Raji (cell line): ENCODE data around the gene MLYCD.

Experiments used
- POLR2A ChIP-seq: IDR thresholded peaks from 2 replicates; pipeline ENCODE4 v1.6.1; 2011; ENCODE audit warnings: low read depth, low read length, control low read depth; ENCODE audit not compliant: insufficient read depth

MLYCD gene

DNA sequence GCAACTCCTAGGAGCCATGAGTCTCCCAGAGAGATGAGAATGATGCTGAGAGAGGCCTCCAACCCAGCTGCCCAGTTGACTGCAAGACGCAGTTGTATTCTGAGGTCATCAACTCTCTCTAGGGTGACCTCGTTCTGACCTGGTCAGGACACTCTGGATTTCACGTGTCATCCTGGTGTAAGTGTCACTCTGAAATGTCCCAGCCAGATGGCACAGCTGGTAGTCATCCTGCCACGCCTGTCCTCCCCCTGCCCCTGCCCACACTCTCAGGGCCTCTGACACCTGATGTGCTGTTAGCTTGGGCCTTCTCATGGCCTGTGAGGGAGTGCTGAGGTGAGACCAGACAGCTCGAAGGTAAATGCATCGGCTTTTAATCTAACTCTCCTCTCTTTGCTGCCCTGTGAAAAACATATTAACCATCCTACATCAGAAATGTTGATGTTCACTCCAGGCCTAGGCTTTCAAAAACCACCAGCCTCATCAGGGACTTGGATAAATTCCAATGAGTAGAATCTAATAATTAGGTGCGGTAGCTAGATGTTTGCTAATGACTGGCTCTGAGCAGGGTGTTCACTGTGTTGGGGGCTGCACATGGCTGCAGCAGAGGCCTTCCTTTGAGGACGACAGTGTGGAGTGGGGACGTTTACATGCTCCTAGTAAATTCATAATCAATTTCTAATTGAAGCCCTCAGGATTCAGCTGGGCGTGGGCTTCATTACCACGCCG is 13.8 kb downstream of the MLYCD start:
- TF ChIP-seq POLR2A, result no peak

DNA sequence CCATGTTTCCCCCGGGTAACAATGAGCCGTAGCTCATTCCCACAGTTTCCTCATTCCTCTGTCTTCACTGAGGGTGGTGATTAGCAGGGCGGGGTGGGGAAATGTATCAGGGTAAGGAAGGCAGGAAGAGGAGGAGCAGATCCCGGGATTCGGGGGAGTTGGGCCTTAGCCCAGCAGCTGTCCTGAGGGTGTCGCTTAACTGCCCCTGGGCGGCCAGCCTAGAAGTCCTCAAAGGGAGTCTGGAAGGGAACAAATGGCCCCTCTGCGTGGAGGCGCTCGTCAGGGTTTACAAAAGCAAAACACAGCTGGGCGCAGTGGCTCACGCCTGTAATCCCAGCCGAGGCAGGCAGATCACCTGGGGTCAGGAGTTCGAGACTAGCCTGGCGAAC is 14.3 kb downstream of the MLYCD start:
- TF ChIP-seq POLR2A, result no peak

DNA sequence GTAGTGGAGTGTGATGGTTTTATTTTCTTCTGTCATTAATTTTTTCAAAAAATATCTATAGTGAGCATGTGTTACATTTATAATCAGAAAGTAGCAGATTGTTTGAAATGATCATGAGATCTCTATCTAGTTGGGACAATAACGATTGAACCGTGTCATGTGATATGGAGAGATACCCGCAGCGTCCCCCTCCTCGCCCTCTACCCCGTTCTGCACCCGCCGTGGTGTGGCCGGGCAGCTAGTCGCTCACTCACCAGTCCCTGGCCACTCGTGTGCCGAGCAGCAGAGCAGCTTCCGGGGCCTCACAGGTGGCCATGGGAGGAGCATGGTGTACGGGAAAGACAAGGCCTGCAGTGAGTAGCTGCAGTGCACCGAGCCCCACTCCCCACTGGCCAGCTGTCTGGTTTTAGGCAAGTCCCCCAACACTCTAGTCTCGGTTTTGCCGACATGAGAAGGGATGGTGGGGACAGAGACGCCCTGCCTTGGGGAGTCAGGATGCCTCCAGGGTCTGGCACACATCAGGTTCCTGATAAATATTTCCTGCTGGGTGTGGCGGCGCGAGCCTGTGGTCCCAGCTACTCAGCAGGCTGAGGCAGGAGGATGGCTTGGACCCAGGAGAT is 15.3 kb downstream of the MLYCD start:
- TF ChIP-seq POLR2A, result no peak

DNA sequence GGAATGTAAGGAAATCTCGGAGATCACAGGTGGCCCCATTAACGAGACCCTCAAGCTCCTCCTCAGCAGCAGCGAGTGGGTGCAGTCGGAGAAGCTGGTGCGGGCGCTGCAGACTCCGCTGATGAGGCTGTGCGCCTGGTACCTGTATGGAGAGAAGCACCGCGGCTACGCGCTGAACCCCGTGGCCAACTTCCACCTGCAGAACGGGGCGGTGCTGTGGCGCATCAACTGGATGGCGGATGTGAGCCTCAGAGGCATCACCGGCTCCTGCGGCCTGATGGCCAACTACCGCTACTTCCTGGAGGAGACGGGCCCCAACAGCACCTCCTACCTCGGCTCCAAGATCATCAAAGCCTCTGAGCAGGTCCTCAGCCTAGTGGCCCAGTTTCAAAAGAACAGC is 16.2 kb downstream of the MLYCD start:
- no peak for TF ChIP-seq POLR2A

DNA sequence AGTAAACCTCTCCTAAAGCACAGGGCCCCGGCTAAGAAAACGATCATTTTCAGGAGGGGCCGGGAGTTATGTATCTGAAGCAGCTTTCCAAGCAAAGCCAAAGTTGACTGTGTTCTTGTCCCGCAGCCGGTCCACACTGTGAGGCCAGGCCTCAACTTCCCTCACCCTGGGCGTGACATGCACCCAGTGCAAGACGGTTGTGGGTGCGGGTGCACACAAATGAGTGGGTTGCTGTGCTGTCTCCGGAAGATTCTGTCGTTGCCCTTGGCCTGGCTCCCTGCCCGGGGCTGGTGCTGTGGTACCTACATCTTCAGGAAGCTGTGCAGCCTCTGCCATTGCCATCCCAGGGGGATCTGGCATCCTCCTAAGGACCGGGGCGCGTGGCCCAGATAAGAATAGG is 16.6 kb downstream of the MLYCD start:
- no peak for TF ChIP-seq POLR2A

- TF ChIP-seq POLR2A, result no peak
These were observed 18.5 kb downstream of the MLYCD start for GRCh38 chr16:83917152-83918120.

- TF ChIP-seq POLR2A, result no peak
These were observed 22.1 kb downstream of the MLYCD start for GRCh38 chr16:83920894-83921491.

GRCh38 chr16:83923581-83924365 is 24.9 kb downstream of the MLYCD start:
- TF ChIP-seq POLR2A, result no peak

- TF ChIP-seq POLR2A, result no peak
These were observed 25.8 kb downstream of the MLYCD start for GRCh38 chr16:83924686-83925085.

- TF ChIP-seq POLR2A, result no peak
These were observed 26.4 kb downstream of the MLYCD start for GRCh38 chr16:83925095-83925905.

DNA sequence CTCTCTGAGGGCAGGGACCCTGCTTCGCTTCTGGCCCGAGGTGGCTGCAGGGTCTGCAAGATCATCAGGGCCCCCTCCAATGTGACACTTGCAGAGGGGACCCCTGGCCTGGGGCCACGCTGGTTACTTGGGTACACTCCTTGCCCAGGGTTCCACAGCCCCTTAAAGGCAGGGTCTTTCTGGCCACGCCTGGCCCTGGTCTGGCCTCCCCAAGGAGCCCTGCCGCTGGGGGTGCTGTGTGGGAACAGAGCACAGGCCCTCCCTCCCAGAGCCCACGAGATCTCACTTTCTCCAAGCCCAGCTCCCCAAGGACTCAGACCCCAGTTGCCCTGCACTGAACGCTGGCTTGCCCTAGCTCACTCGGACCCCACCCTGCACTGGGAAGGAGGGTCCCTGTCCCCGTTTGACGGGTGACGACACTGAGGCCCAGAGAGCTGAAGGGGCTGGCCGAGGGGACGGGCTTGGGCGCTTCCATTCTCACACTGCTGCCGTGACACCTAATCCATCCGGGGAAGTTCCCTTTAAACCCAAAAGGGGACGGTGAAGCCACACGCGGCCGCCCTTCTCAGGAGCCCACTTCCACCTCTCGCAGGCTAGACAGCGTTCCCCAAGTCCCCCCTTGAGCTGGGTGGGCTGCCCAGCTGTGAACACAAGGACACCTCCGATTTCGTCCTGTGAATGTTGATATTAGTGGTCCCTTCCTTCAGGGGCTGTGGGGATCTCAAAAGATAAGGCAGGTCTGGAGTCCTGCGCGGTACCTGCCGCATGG is 27.2 kb downstream of the MLYCD start:
- TF ChIP-seq POLR2A, result no peak

GRCh38 chr16:83926726-83927397 is 27.9 kb downstream of the MLYCD start:
- no peak for TF ChIP-seq POLR2A

DNA sequence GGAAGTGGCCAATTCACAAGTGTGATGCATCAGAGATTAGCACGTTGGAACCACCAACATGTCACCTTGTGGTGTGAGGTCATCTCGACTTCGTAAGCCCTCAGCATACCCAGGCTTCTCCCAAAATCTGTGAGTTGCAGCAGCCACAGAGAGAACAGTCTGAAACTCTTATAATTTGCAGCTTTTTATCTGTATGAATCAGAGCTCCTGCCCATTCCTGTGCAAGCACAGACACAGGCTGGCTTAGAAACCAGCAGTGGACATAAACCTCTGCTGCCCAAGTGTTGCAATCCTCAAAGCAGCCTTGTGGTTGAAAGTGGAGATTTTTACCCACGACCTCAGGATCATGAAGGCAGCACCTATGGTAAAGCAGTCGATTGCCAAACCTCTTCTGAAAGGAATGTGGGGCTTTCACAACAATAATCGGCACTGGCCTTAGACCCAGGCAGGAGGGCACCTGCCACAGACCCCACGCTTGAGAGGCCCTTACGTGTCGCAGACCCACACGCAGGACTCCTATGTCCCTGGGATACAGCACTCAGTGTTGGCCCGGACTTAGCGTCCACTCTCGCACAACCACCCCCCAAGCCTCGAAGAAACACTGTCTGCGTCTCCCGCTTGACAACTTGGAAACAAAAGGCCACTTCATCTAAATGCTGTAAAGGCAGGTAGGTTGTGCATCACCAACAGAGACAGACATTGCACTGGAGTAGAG is 29.6 kb downstream of the MLYCD start:
- TF ChIP-seq POLR2A, result no peak
